Karpas-422 (cell line): ENCODE results near the gene MTA2. TPM values are rescaled to one million over a fixed set of nuclear protein-coding genes. Genes with fewer than 3 reads are reported as not detected.
A peak's percentile ranks its signal among the peaks of the same experiment; 100 is the strongest.
"Not testable (repeated sequence)": the region's sequence is repeated elsewhere in the genome, so short reads cannot be mapped to it uniquely, and the experiment has no call there.

Source experiments
- DNase-seq: peaks from one replicate; pipeline ENCODE4 v3.0.0-alpha.2; 2015
- H2AFZ ChIP-seq: fragments of 200-600 bp; sonication (generic); 2 replicates; pipeline ENCODE4 v1.6.1; 2014; ENCODE audit warnings: antibody characterized with exemption, low read length, mixed read lengths
- H3K27ac ChIP-seq: fragments of 200-600 bp; sonication (generic); 2 replicates; pipeline ENCODE4 v1.5.1; 2014; ENCODE audit warnings: mild to moderate bottlenecking, low read length, moderate library complexity
- H3K27me3 ChIP-seq: fragments of 200-600 bp; sonication (generic); 2 replicates; pipeline ENCODE4 v1.6.1; 2014; ENCODE audit warnings: low read length, mixed read lengths
- H3K36me3 ChIP-seq: fragments of 200-600 bp; sonication (generic); 2 replicates; pipeline ENCODE4 v1.6.1; 2014; ENCODE audit warnings: low read length, mixed read lengths; ENCODE audit not compliant: insufficient read depth
- H3K4me1 ChIP-seq: fragments of 200-600 bp; sonication (generic); 2 replicates; pipeline ENCODE4 v1.6.1; 2014; ENCODE audit warnings: mild to moderate bottlenecking, low read length, mixed read lengths
- H3K4me2 ChIP-seq: fragments of 200-600 bp; sonication (generic); 2 replicates; pipeline ENCODE4 v1.6.1; 2014; ENCODE audit warnings: low read length, low read depth, mild to moderate bottlenecking; ENCODE audit not compliant: poor library complexity, severe bottlenecking
- H3K4me3 ChIP-seq: fragments of 200-600 bp; sonication (generic); 2 replicates; pipeline ENCODE4 v1.5.1; 2014; ENCODE audit warnings: mild to moderate bottlenecking, antibody characterized with exemption, low read length, mixed read lengths
- H3K79me2 ChIP-seq: fragments of 200-600 bp; sonication (generic); 2 replicates; pipeline ENCODE4 v1.6.1; 2014; ENCODE audit warnings: mild to moderate bottlenecking, low read length, mixed read lengths
- H3K9ac ChIP-seq: fragments of 200-600 bp; sonication (generic); 2 replicates; pipeline ENCODE4 v1.6.0; 2014; ENCODE audit warnings: low read length
- H3K9me2 ChIP-seq: fragments of 200-600 bp; sonication (generic), shearing (Covaris generic); replicated peaks from 2 replicates; pipeline ENCODE4 v1.6.0; 2014; ENCODE audit warnings: mild to moderate bottlenecking, low read length, moderate library complexity; ENCODE audit not compliant: insufficient read depth
- H3K9me3 ChIP-seq: fragments of 300-700, 200-600 bp; sonication (generic); 2 replicates; pipeline ENCODE4 v1.6.1; 2014; ENCODE audit warnings: low read length, mixed read lengths
- H4K20me1 ChIP-seq: fragments of 200-600 bp; sonication (generic); 2 replicates; pipeline ENCODE4 v1.6.1; 2014; ENCODE audit warnings: mild to moderate bottlenecking, antibody characterized with exemption, low read length, low read depth; ENCODE audit not compliant: insufficient read depth
- total RNA-seq: library from RNA; depleted of rRNA; stranded (reverse); fragments of >200 nt; shearing (Covaris generic); gene quantifications from 2 replicates; pipeline ENCODE4 v1.2.3, GENCODE V29; 2014; ENCODE audit warnings: low replicate concordance

MTA2 gene
- total RNA-seq, 1 experiment from 2014 or later, result 60.2 TPM

DNA sequence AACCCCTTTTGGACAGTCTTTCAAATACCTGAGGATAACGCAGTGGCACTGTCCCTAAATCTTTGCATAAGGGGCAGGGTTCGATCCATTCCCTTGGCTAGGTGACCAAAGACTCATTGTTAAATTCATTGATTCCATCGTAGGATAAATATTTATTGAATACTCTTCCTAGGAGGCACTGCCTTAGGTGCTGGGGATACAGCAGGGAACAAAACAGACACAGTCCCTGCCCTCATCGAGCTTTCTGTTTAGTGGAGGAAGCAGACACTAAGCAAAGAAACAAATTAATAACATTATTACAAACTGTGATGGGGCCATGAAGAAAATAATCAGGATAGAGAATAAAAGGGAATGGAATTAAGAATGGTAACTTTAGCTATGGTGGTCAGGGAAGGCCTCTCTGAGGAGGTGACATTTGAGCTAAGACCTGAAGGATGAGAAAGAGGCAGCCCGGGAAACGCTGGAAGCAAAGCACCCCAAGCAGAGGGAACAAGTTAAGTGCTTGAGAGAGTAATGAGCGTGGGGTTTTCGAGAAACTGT lies 19.4 kb upstream of the MTA2 start:
- no peak for DNase-seq
- Histone ChIP-seq H3K79me2 (peaks cover 17% of the 10 kb centered on the region), H3K27me3 (no peaks in the 10 kb centered on the region), H2AFZ (no peak overlapping the region), H3K4me1 (peaks cover 15% of the 10 kb centered on the region), H3K27ac (peak overlapping the region; percentile 71), H3K9ac (peak overlapping the region; percentile 77), H3K9me3 (no peaks in the 10 kb centered on the region), H3K4me3 (peak overlapping the region; percentile 78), H3K9me2 (no peaks in the 10 kb centered on the region), H4K20me1 (no peaks in the 10 kb centered on the region), H3K36me3 (peaks cover 10% of the 10 kb centered on the region; the same call in 1 of the 2 replicates), H3K4me2 (peak overlapping the region; percentile 82)

GRCh38 chr11:62616957-62617356 lies 15.3 kb upstream of the MTA2 start:
- H3K27ac ChIP-seq, H2AFZ ChIP-seq, H3K27me3 ChIP-seq, DNase-seq, H3K9ac ChIP-seq, H4K20me1 ChIP-seq, H3K9me2 ChIP-seq, H3K4me2 ChIP-seq, H3K4me3 ChIP-seq, H3K36me3 ChIP-seq, H3K9me3 ChIP-seq: not testable (repeated sequence)
- Histone ChIP-seq H3K4me1 (peaks cover 12% of the 10 kb centered on the region), H3K79me2 (peaks cover 17% of the 10 kb centered on the region)

DNA sequence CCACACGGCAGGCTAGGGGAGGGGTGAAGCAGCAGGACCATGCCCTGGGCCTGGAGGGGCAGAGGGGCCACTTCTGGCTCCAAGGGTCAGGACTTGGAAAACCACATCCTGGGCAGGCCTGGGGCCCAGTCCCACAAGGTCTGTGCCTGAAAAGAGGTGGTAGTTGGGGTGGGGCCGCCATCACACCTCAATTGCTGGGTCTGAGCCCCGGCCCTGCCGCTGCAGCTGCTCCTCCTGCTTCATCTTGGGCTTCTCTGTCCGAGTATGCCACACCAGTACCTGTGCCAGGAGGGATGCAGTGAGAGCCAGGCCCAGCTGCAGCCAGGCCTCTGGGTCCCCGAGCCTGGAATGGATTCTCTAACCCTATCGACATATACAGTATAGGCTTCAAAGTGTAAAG lies 13.9 kb upstream of the MTA2 start:
- no peak overlapping the region for H3K9ac ChIP-seq
- peaks cover 18% of the 10 kb centered on the region for H3K4me1 ChIP-seq
- no peak overlapping the region for H3K4me2 ChIP-seq
- H3K27ac ChIP-seq, result no peak overlapping the region
- H3K27me3 ChIP-seq, result no peaks in the 10 kb centered on the region
- no peak overlapping the region for H3K4me3 ChIP-seq
- peaks cover 8% of the 10 kb centered on the region for H3K79me2 ChIP-seq
- H4K20me1 ChIP-seq, result no peaks in the 10 kb centered on the region
- no peaks in the 10 kb centered on the region for H3K9me3 ChIP-seq
- no peak for DNase-seq
- peaks cover 4% of the 10 kb centered on the region; the same call in 1 of the 2 replicates for H3K36me3 ChIP-seq
- H2AFZ ChIP-seq, result no peak overlapping the region
- H3K9me2 ChIP-seq, result no peaks in the 10 kb centered on the region

DNA sequence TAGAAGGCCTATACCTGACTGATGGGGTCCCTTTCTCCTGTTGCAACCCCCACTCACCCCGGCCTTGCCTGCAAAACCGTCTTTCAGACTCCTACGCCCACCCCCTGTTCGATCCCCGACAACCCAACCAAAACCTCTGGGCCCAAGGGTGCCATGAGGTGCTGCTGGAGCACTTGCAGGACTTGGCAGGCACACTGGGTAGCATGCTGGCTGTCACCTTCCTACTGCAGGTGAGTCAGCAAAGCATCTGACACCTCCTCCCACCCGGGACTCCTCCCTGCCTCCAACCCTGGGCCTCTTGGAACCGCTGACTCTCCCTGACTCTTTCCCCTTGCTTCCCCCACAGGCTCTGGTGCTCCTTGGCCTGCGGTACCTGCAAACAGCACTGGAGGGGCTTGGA lies 12.6 kb upstream of the MTA2 start:
- H2AFZ ChIP-seq, result no peak overlapping the region
- H3K79me2 ChIP-seq, result 0 out of 2 replicates have a peak, but pooled peaks cover 2% of the 10 kb centered on the region
- no peak for DNase-seq
- no peaks in the 10 kb centered on the region for H3K27me3 ChIP-seq
- H3K27ac ChIP-seq, result no peak overlapping the region
- peaks cover 3% of the 10 kb centered on the region; the same call in 1 of the 2 replicates for H3K36me3 ChIP-seq
- H3K9me3 ChIP-seq, result no peaks in the 10 kb centered on the region
- no peaks in the 10 kb centered on the region for H3K9me2 ChIP-seq
- H3K4me3 ChIP-seq, result no peak overlapping the region
- H3K4me1 ChIP-seq, result peaks cover 15% of the 10 kb centered on the region
- no peaks in the 10 kb centered on the region; the same call in 1 of the 2 replicates for H4K20me1 ChIP-seq
- H3K4me2 ChIP-seq, result no peak overlapping the region
- no peak overlapping the region for H3K9ac ChIP-seq

DNA sequence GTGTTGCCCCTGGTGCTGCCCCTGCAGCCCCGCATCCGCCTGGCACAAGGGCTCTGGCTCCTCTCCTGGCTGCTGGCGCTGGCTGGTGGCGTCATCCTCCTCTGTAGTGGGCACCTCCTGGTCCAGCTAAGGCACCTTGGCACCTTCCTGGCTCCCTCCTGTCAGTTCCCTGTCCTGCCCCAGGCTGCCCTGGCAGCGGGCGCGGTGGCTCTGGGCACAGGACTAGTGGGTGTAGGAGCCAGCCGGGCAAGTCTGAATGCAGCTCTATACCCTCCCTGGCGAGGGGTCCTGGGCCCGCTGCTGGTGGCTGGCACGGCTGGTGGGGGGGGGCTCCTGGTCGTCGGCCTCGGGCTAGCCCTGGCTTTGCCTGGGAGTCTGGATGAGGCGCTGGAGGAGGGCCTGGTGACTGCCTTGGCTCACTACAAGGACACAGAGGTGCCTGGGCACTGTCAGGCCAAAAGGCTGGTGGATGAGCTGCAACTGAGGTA lies 11.7 kb upstream of the MTA2 start:
- Histone ChIP-seq H3K9me3 (no peaks in the 10 kb centered on the region), H3K9me2 (no peaks in the 10 kb centered on the region), H3K79me2 (no peaks in the 10 kb centered on the region), H3K36me3 (no peaks in the 10 kb centered on the region), H3K27me3 (no peaks in the 10 kb centered on the region), H2AFZ (no peak overlapping the region), H3K4me3 (peak overlapping the region; percentile 87; the same call in 1 of the 2 replicates), H3K4me2 (peak overlapping the region; percentile 15), H4K20me1 (peaks cover 5% of the 10 kb centered on the region; the same call in 1 of the 2 replicates), H3K9ac (0 out of 2 replicates have a peak overlapping the region, but pooled peaks have one; percentile 15), H3K4me1 (peaks cover 17% of the 10 kb centered on the region), H3K27ac (no peak overlapping the region)
- DNase-seq, result no peak

GRCh38 chr11:62612366-62613290 lies 11.0 kb upstream of the MTA2 start, which contains the start of the genes EML3 and ROM1:
Gene EML3, minus strand, starts transcription at chr11:62612775. Its CDS starts 318 bp downstream, at chr11:62612457.
Gene ROM1, plus strand, starts transcription at chr11:62613257. Its CDS starts 25 bp downstream, at chr11:62613282.
- H3K79me2 ChIP-seq, result no peaks in the 10 kb centered on the region
- DNase-seq, result peak; percentile 97
- H4K20me1 ChIP-seq, result peaks cover 10% of the 10 kb centered on the region; the same call in 1 of the 2 replicates
- H2AFZ ChIP-seq, result peak within 1 kb of the TSS; percentile 99
- H3K9me2 ChIP-seq, result no peaks in the 10 kb centered on the region
- H3K27me3 ChIP-seq, result no peaks in the 10 kb centered on the region
- no peaks in the 10 kb centered on the region for H3K9me3 ChIP-seq
- peak within 1 kb of the TSS; percentile 80 for H3K4me2 ChIP-seq
- H3K36me3 ChIP-seq, result no peaks in the 10 kb centered on the region
- peak within 1 kb of the TSS; percentile 71 for H3K27ac ChIP-seq
- H3K4me3 ChIP-seq, result peak within 1 kb of the TSS; percentile 87
- H3K9ac ChIP-seq, result peak within 1 kb of the TSS; percentile 86
- peaks cover 24% of the 10 kb centered on the region for H3K4me1 ChIP-seq

DNA sequence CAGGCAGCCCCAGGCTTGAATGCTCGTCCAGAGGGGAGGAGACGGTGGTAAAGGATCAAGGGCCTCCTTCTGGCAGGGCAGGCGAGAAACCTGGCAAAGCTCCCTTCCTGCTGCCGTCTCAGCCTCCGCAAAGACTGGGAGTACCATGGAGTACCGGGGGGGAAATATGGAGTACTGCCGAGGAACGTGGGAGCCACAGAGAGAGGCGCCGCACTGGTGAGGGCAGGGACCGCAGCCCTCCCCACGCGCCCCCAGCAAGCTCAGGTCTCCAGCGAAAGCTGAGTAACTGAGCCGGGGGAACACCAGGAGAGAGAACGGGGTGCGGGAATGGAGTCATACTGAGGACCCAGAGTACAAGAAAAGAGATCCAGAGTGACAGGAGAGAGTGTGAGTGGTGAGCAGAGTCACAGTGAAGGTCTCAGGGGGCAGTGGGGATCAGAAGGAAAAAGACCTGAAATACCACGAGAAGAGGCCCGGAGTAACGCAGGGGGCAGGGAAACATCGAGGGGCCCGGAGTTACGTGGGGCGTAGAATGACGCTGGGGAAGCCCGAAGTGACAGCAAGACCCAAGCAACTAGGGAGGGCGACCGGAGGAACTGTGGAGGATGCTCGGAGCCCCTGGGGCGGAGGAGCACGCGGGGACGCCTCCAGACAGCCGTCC lies 10.2 kb upstream of the MTA2 start:
- peak; percentile 86 for DNase-seq
- peaks cover 17% of the 10 kb centered on the region; the same call in 1 of the 2 replicates for H4K20me1 ChIP-seq
- H3K9me2 ChIP-seq, result no peaks in the 10 kb centered on the region
- peaks cover 32% of the 10 kb centered on the region for H3K4me1 ChIP-seq
- H3K27ac ChIP-seq, result peak overlapping the region; percentile 52
- H3K9me3 ChIP-seq, result no peaks in the 10 kb centered on the region
- H3K27me3 ChIP-seq, result no peaks in the 10 kb centered on the region
- H3K36me3 ChIP-seq, result 0 out of 2 replicates have a peak, but pooled peaks cover 1% of the 10 kb centered on the region
- no peaks in the 10 kb centered on the region for H3K79me2 ChIP-seq
- H2AFZ ChIP-seq, result peak overlapping the region; percentile 99
- peak overlapping the region; percentile 80 for H3K4me2 ChIP-seq
- H3K9ac ChIP-seq, result peak overlapping the region; percentile 86
- H3K4me3 ChIP-seq, result peak overlapping the region; percentile 87
